Prostate gland (tissue), 2 donors: ENCODE results near the gene SF3A1. TPM values are rescaled to one million over a fixed set of nuclear protein-coding genes. Genes with fewer than 3 reads are reported as not detected.
"Not testable (repeated sequence)": the region's sequence is repeated elsewhere in the genome, so short reads cannot be mapped to it uniquely, and the experiment has no call there.

Experiments used
- DNase-seq: peaks from one replicate; pipeline ENCODE4 v3.0.0-alpha.2; 2019; ENCODE audit warnings: low spot score
- H3K27ac ChIP-seq, 2 donors: fragments of 200-600 bp; sonication (generic); 2 replicates each; pipeline ENCODE4 v1.5.1; 2017 to 2019
- H3K27me3 ChIP-seq: fragments of 200-600 bp; sonication (generic); replicated peaks from 2 replicates; pipeline ENCODE4 v1.5.1; 2019; ENCODE audit not compliant: insufficient read depth
- H3K36me3 ChIP-seq, 2 donors: fragments of 200-600 bp; sonication (generic); 1 replicate in 1 of 2; 2 replicates in 1 of 2; pipeline versions ENCODE4 v1.5.1 to v1.8.1; 2017 to 2019
- H3K4me1 ChIP-seq: fragments of 200-600 bp; sonication (generic); replicated peaks from 2 replicates; pipeline ENCODE4 v1.5.1; 2019
- H3K4me3 ChIP-seq, 2 donors: fragments of 200-600 bp; sonication (generic); 2 replicates each; pipeline ENCODE4 v1.5.1; 2017 to 2019
- H3K9me3 ChIP-seq: fragments of 200-600 bp; sonication (generic); 2 replicates; pipeline ENCODE4 v1.5.1; 2017
- POLR2A ChIP-seq: fragments of 450-650 bp; IDR thresholded peaks from one replicate; pipeline ENCODE4 v1.6.1; 2016; ENCODE audit warnings: antibody characterized with exemption, mild to moderate bottlenecking
- POLR2AphosphoS5 ChIP-seq: sonication (generic); formaldehyde crosslinking; IDR thresholded peaks from one replicate; pipeline ENCODE4 v1.6.1; 2017; ENCODE audit warnings: antibody characterized with exemption
- WGBS: methylation state at CpG from one replicate; pipeline ENCODE4 v1.1.5; 2018; 5-methylcytosine and 5-hydroxymethylcytosine counted together
- intact Hi-C: fragments of 100-400 bp; cut with DNase I; formaldehyde crosslinking; loops from one replicate; pipeline ENCODE4 v1.14.2; 2022
- total RNA-seq, 2 donors: library from RNA; depleted of rRNA; stranded (reverse); fragments of >200 nt; gene quantifications; one replicate each; pipeline ENCODE4 v1.1.0, GENCODE V29; 2016
- TF ChIP-seq, protein P1 (sequence below), 4 experiments: fragments of 200-600 bp in 2 of 4; fragments of 450-650 bp in 2 of 4; sonication (generic) in 2 of 4; IDR thresholded peaks; 1 replicate in 3 of 4; 2 replicates in 1 of 4; pipeline ENCODE4 v1.5.1; 2016 to 2019; ENCODE audit warnings: antibody characterized with exemption in 4 of 4, mild to moderate bottlenecking in 2 of 4, moderate library complexity in 2 of 4

The SF3A1 gene, protein sequence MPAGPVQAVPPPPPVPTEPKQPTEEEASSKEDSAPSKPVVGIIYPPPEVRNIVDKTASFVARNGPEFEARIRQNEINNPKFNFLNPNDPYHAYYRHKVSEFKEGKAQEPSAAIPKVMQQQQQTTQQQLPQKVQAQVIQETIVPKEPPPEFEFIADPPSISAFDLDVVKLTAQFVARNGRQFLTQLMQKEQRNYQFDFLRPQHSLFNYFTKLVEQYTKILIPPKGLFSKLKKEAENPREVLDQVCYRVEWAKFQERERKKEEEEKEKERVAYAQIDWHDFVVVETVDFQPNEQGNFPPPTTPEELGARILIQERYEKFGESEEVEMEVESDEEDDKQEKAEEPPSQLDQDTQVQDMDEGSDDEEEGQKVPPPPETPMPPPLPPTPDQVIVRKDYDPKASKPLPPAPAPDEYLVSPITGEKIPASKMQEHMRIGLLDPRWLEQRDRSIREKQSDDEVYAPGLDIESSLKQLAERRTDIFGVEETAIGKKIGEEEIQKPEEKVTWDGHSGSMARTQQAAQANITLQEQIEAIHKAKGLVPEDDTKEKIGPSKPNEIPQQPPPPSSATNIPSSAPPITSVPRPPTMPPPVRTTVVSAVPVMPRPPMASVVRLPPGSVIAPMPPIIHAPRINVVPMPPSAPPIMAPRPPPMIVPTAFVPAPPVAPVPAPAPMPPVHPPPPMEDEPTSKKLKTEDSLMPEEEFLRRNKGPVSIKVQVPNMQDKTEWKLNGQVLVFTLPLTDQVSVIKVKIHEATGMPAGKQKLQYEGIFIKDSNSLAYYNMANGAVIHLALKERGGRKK
- 100 to 1,000 TPM; 108 to 134 TPM for total RNA-seq

DNA sequence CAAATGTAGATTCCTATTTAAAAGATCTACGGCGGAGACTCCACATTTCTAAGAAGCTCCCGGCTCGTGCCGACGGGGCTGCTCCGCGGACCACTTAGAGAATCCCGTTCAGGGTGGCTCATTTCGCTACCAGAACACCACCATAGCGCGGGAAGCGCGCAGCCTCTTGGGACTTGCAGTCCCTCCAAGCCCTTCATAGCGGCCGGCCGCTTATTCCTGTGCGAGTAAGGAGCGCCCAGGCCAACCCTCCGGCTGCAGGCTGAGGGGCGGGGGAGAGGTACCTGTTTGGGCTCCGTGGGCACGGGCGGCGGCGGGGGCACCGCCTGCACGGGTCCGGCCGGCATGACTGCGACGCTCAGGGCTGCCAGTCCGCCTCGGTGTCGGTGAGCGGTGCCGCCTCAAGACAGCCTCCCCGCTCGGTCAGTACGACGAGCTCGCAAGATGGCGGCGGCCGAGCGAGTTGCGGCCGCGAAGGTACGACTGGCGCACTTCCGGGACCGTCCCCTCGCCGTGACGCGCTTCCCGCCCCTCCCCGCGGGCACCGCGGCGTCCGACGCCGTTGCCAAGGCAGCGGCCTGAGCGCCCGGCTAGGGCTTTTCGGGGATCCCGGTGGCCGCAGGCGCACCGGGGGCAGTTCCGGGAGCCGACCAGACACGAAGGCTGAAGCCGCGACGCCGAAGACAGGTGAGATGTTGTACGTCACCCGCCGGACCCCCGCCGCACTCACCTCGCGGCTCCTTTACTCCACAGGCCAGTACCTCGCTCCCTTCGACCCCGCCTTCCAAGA lies at the start of gene SF3A1, which contains the start of gene CCDC157:
SF3A1 (minus strand) TSS at position 446 of the 787 bp plus-strand sequence; CDS start at position 344, 102 bp downstream.
CCDC157 (plus strand) TSS at position 559 of the 787 bp plus-strand sequence. CDS start 8,994 bp downstream, outside the sequence.
- WGBS = under 1% methylated on average over 80 of the region's 91 CpGs
- Histone ChIP-seq H3K36me3 (peaks cover 0 to 14% of the 10 kb centered on the region in 2 donors), H3K4me1 (peaks cover 10% of the 10 kb centered on the region), H3K9me3 (no peaks in the 10 kb centered on the region), H3K27me3 (no peaks in the 10 kb centered on the region), H3K4me3 (peak within 1 kb of the TSS; percentile 58 to 68), H3K27ac (peak within 1 kb of the TSS; percentile 93)
- intact Hi-C loops = loop anchor here (2.0 kb wide), 2 partner anchors 30 to 68 kb away; partner anchors contain the start of genes CASTOR1 and RNF215
- peak; percentile 85 for DNase-seq
- TF ChIP-seq POLR2A (peak; percentile 85), POLR2AphosphoS5 (peak; percentile 92)
- TF ChIP-seq, protein P1, sequence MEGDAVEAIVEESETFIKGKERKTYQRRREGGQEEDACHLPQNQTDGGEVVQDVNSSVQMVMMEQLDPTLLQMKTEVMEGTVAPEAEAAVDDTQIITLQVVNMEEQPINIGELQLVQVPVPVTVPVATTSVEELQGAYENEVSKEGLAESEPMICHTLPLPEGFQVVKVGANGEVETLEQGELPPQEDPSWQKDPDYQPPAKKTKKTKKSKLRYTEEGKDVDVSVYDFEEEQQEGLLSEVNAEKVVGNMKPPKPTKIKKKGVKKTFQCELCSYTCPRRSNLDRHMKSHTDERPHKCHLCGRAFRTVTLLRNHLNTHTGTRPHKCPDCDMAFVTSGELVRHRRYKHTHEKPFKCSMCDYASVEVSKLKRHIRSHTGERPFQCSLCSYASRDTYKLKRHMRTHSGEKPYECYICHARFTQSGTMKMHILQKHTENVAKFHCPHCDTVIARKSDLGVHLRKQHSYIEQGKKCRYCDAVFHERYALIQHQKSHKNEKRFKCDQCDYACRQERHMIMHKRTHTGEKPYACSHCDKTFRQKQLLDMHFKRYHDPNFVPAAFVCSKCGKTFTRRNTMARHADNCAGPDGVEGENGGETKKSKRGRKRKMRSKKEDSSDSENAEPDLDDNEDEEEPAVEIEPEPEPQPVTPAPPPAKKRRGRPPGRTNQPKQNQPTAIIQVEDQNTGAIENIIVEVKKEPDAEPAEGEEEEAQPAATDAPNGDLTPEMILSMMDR (IDR thresholded peaks at IDR 0.05) = peak in 2 of 4 experiments; percentile 29

DNA sequence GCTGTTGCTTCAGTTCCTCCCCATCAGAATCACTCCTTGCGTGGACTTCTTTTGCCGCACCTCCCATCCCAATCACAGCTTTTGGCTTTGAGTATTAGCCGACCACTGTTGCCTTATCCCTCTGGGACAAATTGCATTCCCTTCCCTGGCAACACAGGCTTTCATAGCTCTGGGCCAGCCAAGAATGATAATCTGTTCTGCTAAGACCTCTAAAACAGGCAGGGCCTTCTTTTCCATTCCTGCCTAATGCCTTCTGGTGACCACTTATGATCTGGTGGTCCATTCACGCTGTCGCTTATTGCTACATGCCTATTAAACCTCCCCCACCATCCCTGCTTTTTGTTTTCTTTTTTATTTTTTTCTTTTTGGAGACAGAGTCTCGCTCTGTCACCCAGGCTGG lies 49.7 kb upstream of the SF3A1 start:
- Histone ChIP-seq H3K4me1 (no peaks in the 10 kb centered on the region), H3K27me3 (no peaks in the 10 kb centered on the region), H3K9me3 (no peaks in the 10 kb centered on the region), H3K4me3 (no peak overlapping the region), H3K36me3 (peaks cover 0 to 6% of the 10 kb centered on the region in 2 donors), H3K27ac (no peak overlapping the region)
- TF ChIP-seq POLR2A = no peak
- no peak for TF ChIP-seq POLR2AphosphoS5
- TF ChIP-seq, protein P1 (IDR thresholded peaks at IDR 0.05) = no peak
- 87% methylated on average over 6 of the region's 6 CpGs for WGBS
- intact Hi-C loops = no loop called here
- no peak for DNase-seq

DNA sequence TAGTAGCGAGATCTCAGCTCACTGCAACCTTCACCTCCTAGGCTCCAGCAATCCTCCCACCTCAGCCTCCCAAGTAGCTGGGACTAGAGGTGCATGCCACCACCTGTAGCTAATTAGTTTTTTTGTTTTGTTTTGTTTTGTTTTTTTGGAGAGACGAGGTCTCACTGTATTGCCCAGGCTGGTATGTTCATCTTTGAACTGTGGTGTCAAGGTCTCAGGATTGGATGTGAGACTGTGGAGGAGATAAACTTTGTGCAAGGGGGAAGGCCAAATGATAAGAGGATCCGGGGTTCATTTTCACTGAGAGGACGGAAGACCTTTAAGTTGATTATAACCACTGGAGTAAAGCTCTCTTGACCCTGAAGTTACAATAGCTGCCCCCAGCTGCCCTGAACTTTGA lies 49.0 kb upstream of the SF3A1 start:
- intact Hi-C loops = no loop called here
- TF ChIP-seq POLR2A (no peak), POLR2AphosphoS5 (no peak)
- TF ChIP-seq, protein P1 (IDR thresholded peaks at IDR 0.05) = no peak
- no peak overlapping the region for H3K4me3 ChIP-seq
- peaks cover 0 to 6% of the 10 kb centered on the region in 2 donors for H3K36me3 ChIP-seq
- no peak overlapping the region for H3K27ac ChIP-seq
- H3K9me3 ChIP-seq = no peaks in the 10 kb centered on the region
- WGBS = 62% methylated on average over 4 of the region's 4 CpGs
- no peak for DNase-seq
- H3K4me1 ChIP-seq = no peaks in the 10 kb centered on the region
- H3K27me3 ChIP-seq = no peaks in the 10 kb centered on the region

DNA sequence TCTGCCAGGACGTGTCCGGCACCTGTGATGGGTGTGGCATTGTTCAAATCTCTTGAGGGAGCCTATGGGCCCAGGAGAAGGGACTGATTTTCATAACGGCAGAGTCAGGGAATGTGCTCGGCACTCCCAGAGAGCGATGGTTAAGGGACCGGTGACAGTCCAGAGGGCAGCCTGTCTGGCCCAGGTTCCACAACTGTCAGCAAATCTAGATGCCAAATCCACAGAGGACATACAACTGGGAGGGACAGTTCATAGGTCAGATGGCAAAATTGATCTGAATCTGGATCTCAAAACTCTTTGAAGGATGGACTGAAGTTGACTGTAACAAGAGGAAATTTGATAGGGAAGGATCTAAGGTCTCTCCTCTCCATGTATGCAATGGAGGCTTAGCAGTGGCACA lies 47.6 kb upstream of the SF3A1 start:
- DNase-seq = no peak
- Histone ChIP-seq H3K36me3 (peaks cover 0 to 2% of the 10 kb centered on the region in 2 donors), H3K9me3 (no peaks in the 10 kb centered on the region), H3K4me3 (no peak overlapping the region), H3K27ac (no peak overlapping the region), H3K4me1 (no peaks in the 10 kb centered on the region), H3K27me3 (no peaks in the 10 kb centered on the region)
- 72% methylated on average over 6 of the region's 6 CpGs for WGBS
- no peak for TF ChIP-seq POLR2AphosphoS5
- no peak for TF ChIP-seq POLR2A
- TF ChIP-seq, protein P1 (IDR thresholded peaks at IDR 0.05) = no peak
- intact Hi-C loops = no loop called here

DNA sequence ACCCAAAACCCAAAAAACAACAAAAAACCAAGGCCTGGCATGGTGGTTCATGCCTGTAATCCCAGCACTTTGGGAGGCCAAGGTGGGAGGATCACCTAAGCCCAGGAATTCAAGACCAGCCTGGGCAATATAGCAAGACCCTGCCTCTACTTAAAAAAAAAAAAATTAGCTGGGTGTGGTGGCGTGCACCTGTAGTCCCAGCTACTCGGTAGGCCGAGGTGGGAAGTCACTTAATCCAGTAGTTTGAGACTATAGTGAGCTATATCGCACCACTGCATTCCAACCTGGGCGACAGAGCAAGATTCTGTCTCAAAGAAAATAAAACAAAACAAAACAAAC lies 46.0 kb upstream of the SF3A1 start:
- H3K36me3 ChIP-seq, H3K9me3 ChIP-seq, DNase-seq, H3K4me1 ChIP-seq, intact Hi-C loops, H3K27me3 ChIP-seq, H3K4me3 ChIP-seq: not testable (repeated sequence)
- 95% methylated on average over 5 of the region's 5 CpGs for WGBS
- peak overlapping the region in 1 of 2 donors; percentile 61 for H3K27ac ChIP-seq
